Measurements from ENCODE around the gene BUD23.
"Not testable (repeated sequence)": the region's sequence is repeated elsewhere in the genome, so short reads cannot be mapped to it uniquely, and the experiment has no call there.

Gene BUD23

DNA sequence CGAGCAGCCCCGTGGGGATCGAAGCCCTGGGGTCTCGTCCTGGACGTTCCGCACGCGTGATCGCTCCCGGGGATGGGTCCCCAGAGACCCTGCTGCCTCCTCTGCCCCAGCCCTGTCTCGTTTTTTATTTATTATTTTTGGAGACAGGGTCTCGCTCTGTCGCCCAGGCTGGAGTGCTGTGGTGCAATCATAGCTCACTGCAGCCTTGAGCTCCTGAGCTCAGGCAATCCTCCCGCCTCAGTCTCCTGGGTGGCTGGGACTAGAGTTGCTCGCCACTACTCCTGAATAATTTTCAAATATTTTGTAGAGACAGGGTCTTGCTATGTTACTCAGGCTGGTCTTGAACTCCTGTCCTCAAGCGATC lies 36.4 kb downstream of the BUD23 start:
- DNase-seq, result no peak

DNA sequence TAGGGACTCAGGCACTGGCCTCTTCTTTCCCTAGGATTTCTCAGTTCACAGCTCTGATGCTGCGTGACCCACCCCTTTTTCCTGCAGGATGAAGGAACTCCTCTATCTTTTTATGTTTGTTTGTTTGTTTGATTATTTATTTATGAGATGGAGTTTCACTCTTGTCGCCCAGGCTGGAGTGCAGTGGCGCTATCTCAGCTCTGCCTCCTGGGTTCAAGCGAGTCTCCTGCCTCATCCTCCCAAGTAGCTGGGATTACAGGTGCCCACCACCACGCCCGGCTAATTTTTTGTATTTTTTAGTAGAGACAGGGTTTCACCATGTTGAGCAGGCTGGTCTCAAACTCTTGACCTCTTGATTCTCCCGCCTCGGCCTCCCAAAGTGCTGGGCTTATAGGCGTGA lies 37.0 kb downstream of the BUD23 start:
- not testable (repeated sequence) for DNase-seq

DNA sequence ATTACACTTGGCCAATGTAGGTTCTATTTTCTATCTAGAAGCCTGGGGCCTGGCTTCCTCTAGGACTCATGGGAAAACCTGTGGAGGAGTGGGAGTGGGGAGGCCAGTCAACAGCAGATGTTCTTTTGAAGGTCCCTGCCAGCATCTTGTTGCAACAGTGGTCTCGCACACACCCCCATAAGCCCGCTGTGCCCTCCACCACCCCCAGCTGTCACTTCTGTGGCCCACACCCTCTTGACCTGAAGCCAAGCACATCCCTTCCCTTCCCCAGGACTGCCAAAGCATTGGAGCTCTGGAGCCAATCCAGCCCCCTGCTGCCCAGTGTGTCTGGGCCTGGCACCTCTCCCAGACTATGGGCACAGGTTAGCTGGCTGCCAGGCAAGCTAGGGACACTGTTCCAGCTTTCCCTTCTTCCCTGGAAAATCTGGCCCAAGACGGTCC lies 38.0 kb downstream of the BUD23 start:
- no peak for DNase-seq

DNA sequence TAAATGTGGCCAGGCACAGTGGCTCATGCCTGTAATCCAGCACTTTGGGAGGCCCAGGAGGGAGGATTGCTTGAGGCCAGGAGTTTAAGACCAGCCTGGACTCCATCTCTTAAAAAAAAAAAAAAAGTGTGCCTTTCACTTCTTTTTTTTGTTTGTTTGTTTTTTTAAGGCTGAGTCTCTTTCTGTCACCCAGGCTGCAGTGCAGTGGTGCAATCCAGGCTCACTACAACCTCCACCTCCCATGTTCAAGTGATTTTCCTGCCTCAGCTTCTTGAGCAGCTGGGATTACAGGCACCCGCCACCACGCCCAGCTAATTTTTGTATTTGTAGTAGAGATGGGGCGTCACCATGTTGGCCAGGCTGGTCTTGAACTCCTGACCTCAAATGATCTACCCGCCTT lies 38.8 kb downstream of the BUD23 start:
- not testable (repeated sequence) for DNase-seq

DNA sequence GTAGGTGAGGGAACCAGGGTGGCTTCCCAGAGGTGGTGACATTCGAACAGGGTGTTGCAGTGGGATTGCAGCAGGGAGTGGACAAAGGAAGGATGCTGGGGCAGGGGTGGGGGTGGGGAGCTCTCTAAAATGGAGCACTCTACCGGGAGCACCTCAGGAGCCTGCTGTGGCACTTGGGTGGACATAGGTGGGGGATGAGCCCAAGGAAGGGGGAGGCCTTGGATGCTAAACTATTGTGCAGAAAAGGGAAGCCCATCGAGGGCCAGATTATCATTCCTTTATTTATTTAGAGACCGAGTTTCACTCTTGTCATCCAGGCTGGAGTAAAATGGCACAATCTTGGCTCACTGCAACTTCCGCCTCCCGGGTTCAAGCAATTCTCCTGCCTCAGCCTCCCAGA lies 39.4 kb downstream of the BUD23 start:
- DNase-seq, result no peak

DNA sequence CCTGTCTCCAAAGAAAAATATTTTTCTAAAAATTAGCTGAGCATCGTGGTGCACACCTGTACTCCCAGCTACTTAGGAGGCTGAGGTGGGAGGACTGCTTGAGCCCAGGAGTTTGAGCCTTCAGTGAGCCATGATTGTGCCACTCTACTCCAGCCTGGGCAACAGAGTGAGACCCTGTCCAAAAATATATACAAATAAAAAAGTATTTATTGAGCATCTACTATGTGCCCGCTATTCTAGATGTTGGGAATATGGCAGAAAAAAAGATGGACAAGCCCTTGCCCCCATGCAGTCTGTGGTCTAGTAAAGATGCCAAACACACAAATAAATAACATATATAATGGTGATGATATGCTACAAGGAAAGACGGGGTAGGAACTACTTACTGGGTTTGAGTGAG lies 40.4 kb downstream of the BUD23 start:
- no peak for DNase-seq

DNA sequence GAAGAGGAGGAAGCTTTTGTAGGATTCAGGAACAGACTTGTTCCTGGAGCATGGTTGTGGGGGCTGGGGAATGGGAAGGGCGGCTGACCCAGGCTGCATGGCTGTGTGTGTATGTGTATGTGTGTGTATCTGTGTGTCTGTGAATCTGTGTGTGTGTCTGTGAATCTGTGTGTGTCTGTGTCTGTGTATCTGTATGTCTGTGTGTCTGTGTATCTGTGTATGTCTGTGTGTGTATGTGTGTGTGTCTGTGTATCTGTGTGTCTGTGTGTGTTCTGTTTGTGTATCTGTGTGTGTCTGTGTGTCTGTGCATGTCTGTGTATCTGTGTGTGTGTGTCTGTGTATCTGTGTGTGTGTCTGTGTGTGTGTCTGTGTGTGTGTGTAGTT lies 42.7 kb downstream of the BUD23 start:
- DNase-seq, result no peak

DNA sequence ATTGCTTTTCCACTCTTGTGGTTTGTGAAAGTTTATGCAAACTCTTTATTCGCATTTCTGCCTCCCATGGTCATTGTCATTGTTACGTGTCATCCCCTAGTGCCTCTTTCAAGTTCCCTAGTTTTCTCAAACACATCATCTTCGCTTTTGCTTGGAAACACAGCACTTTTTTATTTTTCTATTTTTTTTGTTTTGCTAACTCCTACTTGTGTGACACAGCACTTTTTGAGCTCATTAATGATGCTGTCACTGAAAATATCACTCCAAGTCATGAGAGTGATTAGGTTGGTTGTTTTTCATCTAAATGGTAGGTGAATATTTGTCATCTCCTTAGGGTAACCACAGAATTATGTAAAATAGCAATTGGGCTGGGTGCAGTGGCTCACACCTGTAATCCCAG lies 44.6 kb downstream of the BUD23 start:
- DNase-seq, result no peak

DNA sequence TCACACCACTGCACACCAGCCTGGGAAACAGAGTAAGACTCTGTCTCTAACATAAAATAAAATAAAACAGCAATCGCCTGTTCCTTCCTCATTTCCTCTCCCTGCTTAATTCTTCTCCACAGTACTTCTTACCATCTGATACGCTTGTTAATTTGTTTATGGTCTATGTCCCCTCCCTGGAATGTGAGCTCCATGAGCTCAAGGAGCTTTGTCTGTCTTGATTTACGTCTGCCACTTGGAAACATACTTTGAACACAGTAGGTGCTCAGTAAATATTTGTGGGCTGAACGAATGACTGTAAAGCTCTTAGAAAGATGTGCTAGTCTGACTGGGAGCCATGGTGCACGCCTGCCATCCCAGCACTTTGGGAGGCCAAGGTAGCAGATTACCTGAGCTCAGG lies 45.2 kb downstream of the BUD23 start:
- no peak for DNase-seq

DNA sequence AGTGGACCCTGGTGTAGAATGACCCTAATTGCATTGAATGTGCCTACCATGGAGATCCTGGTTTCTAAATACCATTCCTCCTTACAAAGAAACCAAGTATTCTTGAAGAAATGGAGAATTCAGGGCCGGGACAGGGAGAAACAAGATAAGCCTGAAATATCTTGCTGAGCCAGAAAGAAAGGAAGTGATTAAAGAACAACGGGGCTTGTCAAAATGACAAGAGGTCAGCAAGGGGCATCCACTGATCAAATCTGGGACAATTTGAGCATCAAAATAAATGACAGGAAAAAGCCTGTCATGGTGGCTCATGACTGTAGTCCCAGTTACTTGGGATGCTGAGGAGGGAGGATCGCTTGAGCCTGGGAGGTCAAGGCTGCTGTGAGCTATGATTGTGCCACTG lies 47.1 kb downstream of the BUD23 start:
- no peak for DNase-seq

DNA sequence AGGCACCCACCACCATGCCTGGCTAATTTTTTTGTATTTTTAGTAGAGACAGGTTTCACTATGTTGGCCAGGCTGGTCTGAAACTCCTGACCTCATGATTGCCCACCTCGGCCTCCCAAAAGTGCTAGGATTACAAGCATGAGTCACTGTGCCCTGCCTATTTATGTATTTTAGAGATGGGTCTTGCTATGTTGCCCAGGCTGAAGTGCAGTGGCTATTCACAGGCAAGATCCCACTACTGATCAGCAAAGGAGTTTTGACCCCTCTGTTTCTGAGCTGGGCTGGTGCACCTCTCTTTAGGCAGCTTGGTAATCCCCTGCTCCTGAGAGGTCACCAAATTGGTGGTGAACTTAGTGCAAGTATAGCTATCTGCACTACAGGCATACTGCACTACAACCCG lies 49.0 kb downstream of the BUD23 start:
- no peak for DNase-seq

DNA sequence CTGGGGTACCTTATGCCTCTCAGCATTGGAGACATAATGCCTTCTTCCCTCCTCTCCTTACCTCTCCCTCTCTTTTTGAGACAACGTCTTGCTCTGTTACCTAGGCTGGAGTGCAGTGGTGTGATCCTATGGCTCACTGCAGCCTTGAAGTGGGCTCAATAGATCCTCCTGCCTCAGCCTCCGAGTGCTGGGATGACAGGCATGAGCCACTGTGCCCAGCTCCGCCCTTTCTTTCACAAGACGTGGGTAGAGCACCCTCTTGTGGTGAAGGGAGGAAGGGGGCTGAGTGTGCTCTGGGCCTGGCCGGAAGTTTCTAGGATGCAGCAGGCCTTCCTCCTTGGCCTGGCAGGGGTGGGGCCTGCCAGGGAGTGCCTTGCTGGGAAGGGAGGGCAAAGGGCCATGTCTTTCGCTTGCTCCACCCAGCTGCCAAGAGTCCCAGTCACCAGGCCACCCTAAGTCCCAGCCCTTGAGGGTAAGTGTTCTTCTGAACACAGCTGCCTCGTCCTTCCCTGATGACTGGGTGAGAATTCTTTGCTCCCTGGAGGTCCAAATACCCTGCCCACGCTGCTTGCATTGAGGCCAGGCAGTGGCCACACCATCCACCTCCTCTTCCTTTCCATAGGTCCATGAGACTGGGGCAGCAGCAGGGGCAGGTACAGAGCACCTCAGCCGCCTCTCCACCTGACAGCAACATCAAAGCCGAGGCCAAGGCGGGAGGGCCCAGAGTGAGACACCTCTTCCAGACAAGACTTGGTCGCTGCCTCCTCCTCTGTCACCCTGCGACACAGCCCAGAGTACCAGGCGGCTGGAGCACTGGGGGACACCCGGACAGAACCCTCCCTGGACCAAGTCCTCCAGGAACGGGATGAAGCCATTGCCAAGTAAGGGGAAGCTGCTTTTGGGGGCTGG lies 51.5 kb downstream of the BUD23 start:
- DNase-seq, result peak; percentile 75

DNA sequence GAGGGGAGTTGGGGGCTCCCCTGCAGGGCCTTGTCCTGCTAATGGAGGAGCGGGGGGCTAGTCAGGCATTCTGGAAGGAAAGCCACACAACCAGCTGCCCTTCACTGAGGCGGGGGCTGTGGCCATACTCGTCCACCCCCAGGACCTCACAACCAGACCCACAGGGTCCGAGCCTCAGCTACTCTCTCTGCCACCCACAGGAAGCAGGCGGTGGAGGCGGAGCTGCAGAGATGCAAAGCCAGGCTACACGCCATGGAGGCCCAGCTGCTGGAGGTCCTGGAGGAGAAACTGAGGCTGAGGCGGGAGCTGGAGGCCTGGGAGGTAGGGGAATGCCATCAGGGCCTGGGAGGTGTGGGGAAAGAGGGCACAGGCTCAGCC lies 52.1 kb downstream of the BUD23 start:
- no peak for DNase-seq

DNA sequence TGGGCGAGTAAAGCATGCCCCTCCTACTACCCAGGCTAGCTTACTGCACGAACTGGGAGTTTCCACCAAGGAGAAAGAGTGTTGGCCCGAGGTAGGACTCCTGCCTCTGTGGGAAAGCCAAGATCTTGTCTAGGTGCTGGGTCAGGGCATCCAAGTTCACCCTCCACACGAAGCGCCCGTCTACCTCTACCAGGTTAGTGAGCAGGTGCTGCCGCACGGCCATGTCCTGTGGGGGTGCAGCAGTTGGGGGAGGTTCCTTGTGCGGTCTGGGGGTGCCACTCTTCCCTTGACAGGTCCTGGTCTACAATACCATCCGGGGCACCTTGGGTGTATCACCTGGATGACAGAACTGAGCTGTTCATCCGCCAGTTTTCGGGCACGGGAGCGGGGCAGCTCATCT lies 53.5 kb downstream of the BUD23 start:
- no peak for DNase-seq

DNA sequence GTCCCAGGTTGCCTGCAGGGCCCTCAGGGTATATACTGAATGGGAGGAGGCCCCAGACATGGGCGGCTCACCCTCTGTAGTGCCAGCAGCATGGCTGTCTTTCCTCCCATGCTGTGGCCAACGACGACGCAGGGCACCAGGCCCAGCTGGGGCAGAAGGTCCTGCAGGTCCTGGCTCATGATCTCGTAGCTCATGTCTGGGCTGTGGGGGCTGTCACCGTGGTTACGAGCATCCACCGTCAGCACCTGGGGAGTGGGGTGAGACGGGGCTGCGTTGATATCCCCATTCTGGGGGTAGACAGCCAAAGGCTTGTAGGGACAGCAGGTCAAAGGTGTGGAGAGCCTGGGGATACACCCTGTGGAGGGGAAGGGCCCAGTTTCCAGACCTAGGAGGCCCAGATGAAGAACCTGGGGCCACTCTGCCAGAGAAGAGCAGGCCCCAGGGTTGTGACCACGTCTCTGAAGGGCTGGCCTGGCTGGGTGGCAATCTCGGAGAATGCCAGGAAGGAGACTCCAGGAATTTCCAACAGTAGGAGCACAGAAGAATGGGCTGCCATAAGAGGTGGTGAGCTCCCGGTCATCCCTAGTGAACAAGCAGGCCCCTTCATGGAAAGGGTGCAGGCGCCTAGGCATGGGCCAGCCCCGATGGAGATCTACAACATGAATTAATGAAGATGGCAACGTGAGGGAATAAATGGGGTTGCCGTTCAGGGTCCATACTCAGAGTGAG lies 54.3 kb downstream of the BUD23 start:
- DNase-seq, result no peak

DNA sequence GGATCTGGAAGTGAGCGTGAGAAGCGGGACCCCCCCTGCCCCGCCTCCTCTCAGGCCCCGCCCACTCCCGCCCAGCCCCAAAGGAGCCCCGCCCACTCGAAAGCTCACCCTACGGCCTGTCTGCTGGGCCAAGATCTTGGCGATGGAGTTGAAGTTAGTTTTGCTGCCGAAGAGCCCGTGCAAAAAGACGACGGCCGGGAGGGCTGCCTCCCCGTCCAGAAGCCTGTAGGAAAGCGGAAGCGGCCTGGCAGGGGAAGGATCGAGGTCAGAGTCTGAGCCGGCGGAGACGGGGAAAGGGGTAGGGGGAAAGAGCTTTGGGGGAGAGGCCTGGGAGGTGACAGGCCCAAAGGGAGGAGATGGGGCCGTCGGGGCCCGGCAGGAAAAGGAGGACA lies 54.8 kb downstream of the BUD23 start:
- DNase-seq, result peak; percentile 54

DNA sequence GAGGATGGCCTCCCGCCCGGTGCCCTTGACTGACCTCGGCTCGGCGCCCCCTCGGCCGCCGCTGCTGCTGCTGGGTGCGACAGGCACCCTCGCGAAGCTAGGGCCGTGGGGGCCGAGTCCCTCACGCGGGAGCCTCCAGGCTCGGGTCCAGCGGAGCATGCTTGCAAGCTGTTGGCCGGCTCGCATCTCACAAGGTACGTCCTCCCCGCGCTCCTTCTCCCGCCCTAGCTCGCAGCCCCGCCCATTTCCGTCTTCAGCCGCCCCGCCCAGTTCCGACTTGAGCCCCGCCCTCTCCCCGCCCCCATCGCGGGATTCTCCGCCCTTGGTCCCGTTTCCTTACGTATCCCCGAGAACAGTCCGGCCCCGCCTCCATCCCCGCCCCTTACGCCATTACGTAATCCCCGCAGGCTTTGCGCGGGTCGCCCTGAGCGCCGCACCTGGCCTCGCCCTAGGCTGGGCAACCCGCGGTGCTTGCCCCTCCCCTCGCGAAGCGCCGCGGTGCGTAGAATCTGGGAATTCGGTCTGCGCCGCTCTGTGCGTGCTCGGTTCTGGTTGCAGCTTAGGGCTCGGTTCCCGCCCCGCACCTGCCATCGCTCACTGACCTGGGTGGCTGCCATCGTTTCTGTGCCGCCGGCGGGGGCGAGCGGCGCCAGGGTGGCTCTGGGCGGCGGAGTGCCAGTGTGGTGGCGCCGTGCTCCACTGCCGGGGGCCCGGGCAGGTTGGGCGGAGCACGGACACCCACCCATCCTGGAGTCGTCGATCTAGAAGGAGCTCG lies 55.4 kb downstream of the BUD23 start, which contains the start of gene ABHD11:
TSS of gene ABHD11 (minus strand) at position 191 of the 775 bp plus-strand sequence. CDS start at position 159, 32 bp downstream.
- DNase-seq, result peak; percentile 97

DNA sequence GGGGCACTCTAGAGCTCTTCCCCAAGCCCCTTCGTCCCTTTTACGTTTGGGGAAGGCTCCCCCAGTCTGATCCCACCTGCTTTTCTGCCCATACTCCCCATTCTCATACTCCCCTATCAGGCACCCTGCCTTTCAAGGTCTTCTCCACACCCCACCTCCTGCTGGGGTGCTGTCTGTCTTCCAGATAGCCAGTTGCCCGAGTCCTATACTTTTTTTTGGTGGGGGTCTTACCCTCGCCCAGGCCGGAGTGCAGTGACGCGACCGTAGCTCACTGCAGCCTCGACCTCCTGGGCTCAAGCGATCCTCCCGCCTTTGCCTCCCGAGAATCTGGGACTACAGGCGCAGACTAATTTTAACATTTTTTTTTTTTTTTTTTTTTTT lies 56.0 kb downstream of the BUD23 start:
- no peak for DNase-seq

DNA sequence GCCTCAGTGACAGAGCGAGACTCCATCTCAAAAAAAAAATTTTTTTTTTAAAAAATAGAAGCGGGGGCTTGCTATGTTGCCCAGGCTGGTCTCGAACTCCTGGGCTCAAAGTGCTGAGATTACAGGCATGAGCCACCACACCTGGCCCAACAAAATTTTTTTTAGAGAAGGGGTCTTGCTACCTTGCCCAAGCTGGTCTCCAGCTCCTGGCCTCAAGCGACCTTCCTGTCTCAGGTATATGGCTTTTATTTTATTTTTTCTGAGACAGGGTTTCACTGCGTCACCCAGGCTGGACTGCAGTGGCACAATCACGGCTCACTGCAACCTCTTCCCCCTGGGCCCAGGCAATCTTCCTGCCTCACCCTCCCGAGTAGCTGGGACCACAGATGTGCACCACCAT lies 56.8 kb downstream of the BUD23 start:
- no peak for DNase-seq

DNA sequence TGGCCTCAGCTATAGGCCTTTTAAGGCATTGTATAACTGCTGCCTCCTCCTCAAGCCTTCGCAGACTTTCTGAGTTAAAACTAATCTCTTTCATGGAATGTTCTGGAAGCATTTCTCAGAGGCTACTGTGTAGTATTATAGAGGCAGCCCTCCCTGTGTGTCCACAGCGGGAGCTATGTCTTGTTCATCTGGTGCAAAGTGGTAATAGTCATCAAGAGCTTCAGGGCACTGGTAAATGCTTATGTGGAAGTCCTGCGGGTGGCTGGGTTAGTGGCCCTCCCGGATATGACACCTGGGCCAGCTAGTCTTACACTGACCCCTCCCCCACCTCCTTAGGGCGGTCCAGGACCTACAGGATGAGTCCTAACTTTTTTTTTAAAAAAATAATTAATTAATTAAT lies 57.4 kb downstream of the BUD23 start:
- DNase-seq, result no peak

DNA sequence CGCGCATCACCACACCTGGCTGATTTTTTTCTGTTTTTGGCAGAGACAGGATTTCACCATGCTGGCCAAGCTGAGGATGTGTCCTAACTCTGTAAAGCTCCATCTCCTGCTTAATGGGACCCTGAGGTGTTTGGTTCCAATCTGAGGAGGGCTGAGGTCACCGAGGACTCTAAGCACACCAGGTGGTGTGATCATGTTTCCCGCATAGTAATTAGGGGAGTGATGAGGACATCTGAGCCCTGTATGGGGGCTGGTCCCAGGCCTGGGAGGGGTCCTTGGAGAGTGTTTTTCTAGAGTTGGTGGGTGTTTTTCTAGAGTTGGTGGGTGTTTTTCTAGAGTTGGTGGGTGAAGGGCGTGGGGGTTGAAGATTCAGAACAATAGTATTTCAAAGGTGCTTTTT lies 58.2 kb downstream of the BUD23 start:
- no peak for DNase-seq

DNA sequence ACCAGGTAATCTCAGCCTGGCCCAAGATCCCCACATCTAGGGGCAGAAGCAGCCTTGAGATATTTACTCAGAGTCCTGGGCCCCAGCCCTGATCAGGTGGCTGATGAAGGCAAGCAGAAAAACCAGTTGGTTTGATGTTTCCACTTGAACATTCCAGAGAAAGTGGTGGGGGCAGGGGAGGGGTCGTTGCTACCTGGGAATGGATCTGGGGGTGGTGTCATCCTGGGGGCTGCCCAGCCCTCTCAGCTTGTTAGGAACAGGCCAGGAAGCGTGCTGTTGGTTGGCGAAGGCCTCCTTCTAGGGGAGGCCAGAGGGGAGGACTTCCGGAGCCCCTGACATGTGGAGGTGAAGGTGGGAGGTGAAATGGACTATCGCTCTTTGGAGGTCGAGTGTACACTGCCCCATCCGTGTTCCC lies 58.9 kb downstream of the BUD23 start:
- no peak for DNase-seq
